Loucy (cell line): ENCODE measurements around the gene PHACTR2.

Experiments used
- H2AFZ ChIP-seq: fragments of 200-600 bp; sonication (generic); 2 replicates; pipeline ENCODE4 v1.6.0; 2016; ENCODE audit warnings: antibody characterized with exemption, mild to moderate bottlenecking, low read length, moderate library complexity
- H3F3A ChIP-seq: fragments of 200-600 bp; 2 replicates; pipeline ENCODE4 v1.6.0; 2016; ENCODE audit warnings: antibody characterized with exemption, low read depth, mild to moderate bottlenecking
- H3K27me3 ChIP-seq: fragments of 200-600 bp; sonication (generic); 2 replicates; pipeline ENCODE4 v1.6.1; 2014; ENCODE audit warnings: low read length, mild to moderate bottlenecking; ENCODE audit not compliant: insufficient read depth, poor library complexity, severe bottlenecking
- H3K36me3 ChIP-seq: fragments of 200-600 bp; sonication (generic); 2 replicates; pipeline ENCODE4 v1.6.1; 2016; ENCODE audit warnings: low read length; ENCODE audit not compliant: insufficient read depth
- H3K4me1 ChIP-seq: fragments of 200-600 bp; sonication (generic); 2 replicates; pipeline ENCODE4 v1.5.1; 2014; ENCODE audit warnings: low read length, mild to moderate bottlenecking; ENCODE audit not compliant: insufficient read depth, poor library complexity, severe bottlenecking
- H3K4me2 ChIP-seq: fragments of 200-600 bp; sonication (generic); 2 replicates; pipeline ENCODE4 v1.6.0; 2014; ENCODE audit warnings: antibody characterized with exemption, low read length, low read depth, mild to moderate bottlenecking; ENCODE audit not compliant: poor library complexity, severe bottlenecking
- H3K4me3 ChIP-seq: fragments of 200-600 bp; sonication (generic); 2 replicates; pipeline ENCODE4 v1.5.1; 2014; ENCODE audit warnings: low read length, mild to moderate bottlenecking, mixed read lengths; ENCODE audit not compliant: poor library complexity, severe bottlenecking
- H3K79me2 ChIP-seq: fragments of 200-600 bp; sonication (generic); 2 replicates; pipeline ENCODE4 v1.6.1; 2014; ENCODE audit warnings: low read length; ENCODE audit not compliant: insufficient read depth
- H3K9ac ChIP-seq: fragments of 200-600 bp; sonication (generic); 2 replicates; pipeline ENCODE4 v1.6.0; 2014; ENCODE audit warnings: mild to moderate bottlenecking, low read depth, low read length, moderate library complexity; ENCODE audit not compliant: poor library complexity, severe bottlenecking
- H3K9me2 ChIP-seq: fragments of 200-600 bp; sonication (generic); replicated peaks from 2 replicates; pipeline ENCODE4 v1.6.1; 2016; ENCODE audit warnings: low read depth, low read length, mixed read lengths
- H3K9me3 ChIP-seq: fragments of 200-600 bp; sonication (generic); 2 replicates; pipeline ENCODE4 v1.6.1; 2014; ENCODE audit warnings: mild to moderate bottlenecking, antibody characterized with exemption, low read length, low read depth; ENCODE audit not compliant: insufficient read depth
- H4K20me1 ChIP-seq: fragments of 200-600 bp; sonication (generic); 2 replicates; pipeline ENCODE4 v1.6.0; 2014; ENCODE audit warnings: antibody characterized with exemption, low read length, mild to moderate bottlenecking; ENCODE audit not compliant: insufficient read depth, poor library complexity, severe bottlenecking
- EZH2phosphoT487 ChIP-seq: fragments of 200-600 bp; IDR thresholded peaks from 2 replicates; pipeline ENCODE4 v1.6.1; 2018; ENCODE audit warnings: antibody characterized with exemption, mild to moderate bottlenecking, moderate library complexity, borderline replicate concordance
- TF ChIP-seq, protein P1 (sequence below): fragments of 200-600 bp; sonication (generic); conservative IDR thresholded peaks from 2 replicates; pipeline ENCODE4 v1.5.1; 2014; ENCODE audit warnings: mild to moderate bottlenecking, antibody characterized with exemption, low read length

Gene PHACTR2

DNA sequence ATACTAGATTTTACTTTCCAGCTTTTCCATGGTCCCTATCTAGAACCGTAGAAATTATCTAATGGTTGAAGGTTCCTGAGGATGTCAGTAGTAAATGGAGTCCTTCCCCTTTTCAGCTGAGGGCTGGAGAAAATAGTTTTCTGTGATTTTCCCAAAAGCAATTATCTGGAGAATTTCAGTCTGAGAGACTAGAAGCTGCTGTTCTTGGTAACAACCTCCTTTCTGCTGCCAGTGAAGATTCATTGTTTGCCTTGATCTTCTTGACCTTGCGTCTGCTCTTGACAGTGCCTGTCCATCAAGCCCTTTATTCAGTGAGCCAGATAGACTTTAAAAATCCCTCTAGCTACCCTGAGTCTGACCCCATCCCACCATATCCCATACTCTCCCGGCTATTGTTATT lies 73.1 kb downstream of the PHACTR2 start:
- no peak overlapping the region for H3K9ac ChIP-seq
- H3K36me3 ChIP-seq = no peaks in the 10 kb centered on the region
- no peaks in the 10 kb centered on the region for H3K27me3 ChIP-seq
- no peak overlapping the region for H3K4me3 ChIP-seq
- H3F3A ChIP-seq = no peaks in the 10 kb centered on the region
- no peaks in the 10 kb centered on the region for H3K9me2 ChIP-seq
- H4K20me1 ChIP-seq = no peaks in the 10 kb centered on the region
- H3K79me2 ChIP-seq = no peaks in the 10 kb centered on the region
- no peaks in the 10 kb centered on the region for H3K4me1 ChIP-seq
- TF ChIP-seq EZH2phosphoT487 = no peak
- TF ChIP-seq, protein P1, sequence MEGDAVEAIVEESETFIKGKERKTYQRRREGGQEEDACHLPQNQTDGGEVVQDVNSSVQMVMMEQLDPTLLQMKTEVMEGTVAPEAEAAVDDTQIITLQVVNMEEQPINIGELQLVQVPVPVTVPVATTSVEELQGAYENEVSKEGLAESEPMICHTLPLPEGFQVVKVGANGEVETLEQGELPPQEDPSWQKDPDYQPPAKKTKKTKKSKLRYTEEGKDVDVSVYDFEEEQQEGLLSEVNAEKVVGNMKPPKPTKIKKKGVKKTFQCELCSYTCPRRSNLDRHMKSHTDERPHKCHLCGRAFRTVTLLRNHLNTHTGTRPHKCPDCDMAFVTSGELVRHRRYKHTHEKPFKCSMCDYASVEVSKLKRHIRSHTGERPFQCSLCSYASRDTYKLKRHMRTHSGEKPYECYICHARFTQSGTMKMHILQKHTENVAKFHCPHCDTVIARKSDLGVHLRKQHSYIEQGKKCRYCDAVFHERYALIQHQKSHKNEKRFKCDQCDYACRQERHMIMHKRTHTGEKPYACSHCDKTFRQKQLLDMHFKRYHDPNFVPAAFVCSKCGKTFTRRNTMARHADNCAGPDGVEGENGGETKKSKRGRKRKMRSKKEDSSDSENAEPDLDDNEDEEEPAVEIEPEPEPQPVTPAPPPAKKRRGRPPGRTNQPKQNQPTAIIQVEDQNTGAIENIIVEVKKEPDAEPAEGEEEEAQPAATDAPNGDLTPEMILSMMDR = no peak
- H3K4me2 ChIP-seq = no peak overlapping the region
- no peak overlapping the region for H2AFZ ChIP-seq
- no peaks in the 10 kb centered on the region for H3K9me3 ChIP-seq

DNA sequence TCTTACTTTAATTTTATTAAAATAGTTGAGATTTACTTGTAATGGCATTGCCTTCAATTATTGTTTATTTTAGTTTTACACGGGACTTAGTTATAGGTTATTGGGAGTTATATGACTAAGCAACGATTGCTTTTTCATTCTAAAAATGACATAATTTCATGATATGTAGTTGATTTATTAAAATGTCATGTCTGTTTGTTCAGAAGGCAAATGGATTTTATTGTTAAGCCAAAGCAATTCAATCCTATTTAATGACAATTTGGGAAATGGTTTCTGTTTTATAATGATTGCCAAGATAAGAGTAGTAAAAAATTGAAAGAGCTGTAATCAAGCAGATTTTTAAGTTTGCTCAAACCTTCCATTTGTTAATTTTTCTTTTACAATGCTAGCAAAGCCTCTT lies 74.7 kb downstream of the PHACTR2 start:
- no peaks in the 10 kb centered on the region for H3K79me2 ChIP-seq
- no peak overlapping the region for H3K4me2 ChIP-seq
- no peak overlapping the region for H3K9ac ChIP-seq
- TF ChIP-seq, protein P1 = no peak
- no peak for TF ChIP-seq EZH2phosphoT487
- H2AFZ ChIP-seq = no peak overlapping the region
- no peaks in the 10 kb centered on the region for H3K9me3 ChIP-seq
- no peaks in the 10 kb centered on the region for H3K9me2 ChIP-seq
- H3K27me3 ChIP-seq = no peaks in the 10 kb centered on the region
- H3K4me1 ChIP-seq = no peaks in the 10 kb centered on the region
- no peaks in the 10 kb centered on the region for H3F3A ChIP-seq
- H4K20me1 ChIP-seq = no peaks in the 10 kb centered on the region
- no peaks in the 10 kb centered on the region for H3K36me3 ChIP-seq
- H3K4me3 ChIP-seq = no peak overlapping the region

DNA sequence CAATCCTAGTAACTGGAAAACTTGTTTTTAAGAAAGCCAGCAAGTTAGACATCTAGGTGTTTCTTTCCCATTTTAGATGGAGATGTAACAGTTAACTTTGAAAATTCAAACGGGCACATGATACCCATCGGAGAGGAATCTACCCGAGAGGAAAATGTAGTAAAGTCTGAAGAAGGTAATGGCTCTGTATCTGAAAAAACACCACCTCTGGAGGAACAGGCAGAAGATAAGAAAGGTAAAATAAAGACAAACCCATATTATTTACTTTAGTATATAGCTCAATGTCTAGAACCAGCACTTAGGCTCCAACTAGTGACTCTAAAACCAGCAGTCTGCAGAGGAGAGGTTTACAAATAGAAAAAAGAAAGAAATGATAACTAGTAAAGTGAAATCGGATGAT lies 75.9 kb downstream of the PHACTR2 start:
- no peaks in the 10 kb centered on the region for H3K79me2 ChIP-seq
- no peaks in the 10 kb centered on the region for H4K20me1 ChIP-seq
- no peaks in the 10 kb centered on the region for H3K27me3 ChIP-seq
- H3K4me3 ChIP-seq = no peak overlapping the region
- H3F3A ChIP-seq = no peaks in the 10 kb centered on the region
- no peaks in the 10 kb centered on the region for H3K36me3 ChIP-seq
- H3K4me1 ChIP-seq = no peaks in the 10 kb centered on the region
- no peaks in the 10 kb centered on the region for H3K9me2 ChIP-seq
- no peak overlapping the region for H2AFZ ChIP-seq
- no peak for TF ChIP-seq EZH2phosphoT487
- TF ChIP-seq, protein P1 = no peak
- H3K9me3 ChIP-seq = no peaks in the 10 kb centered on the region
- H3K4me2 ChIP-seq = no peak overlapping the region
- no peak overlapping the region for H3K9ac ChIP-seq
